Esophagus muscularis mucosa (tissue), 3 donors: ENCODE measurements around the gene C2CD3.

ENCODE experiments used
- CTCF ChIP-seq, 3 experiments: fragments of 200-600 bp in 2 of 3; fragments of 450-650 bp in 1 of 3; sonication (generic) in 2 of 3; IDR thresholded peaks; one replicate each; pipeline ENCODE4 v1.5.1; 2017 to 2019; ENCODE audit warnings: antibody characterized with exemption in 3 of 3, mild to moderate bottlenecking in 2 of 3, moderate library complexity in 1 of 3
- POLR2A ChIP-seq: fragments of 450-650 bp; IDR thresholded peaks from one replicate; pipeline ENCODE4 v1.6.1; 2017; ENCODE audit warnings: antibody characterized with exemption, moderate library complexity, mild to moderate bottlenecking, low read depth
- POLR2AphosphoS5 ChIP-seq, 2 donors: sonication (generic); formaldehyde crosslinking; IDR thresholded peaks; one replicate each; pipeline ENCODE4 v1.6.1; 2017; ENCODE audit warnings: antibody characterized with exemption in 2 of 2

GRCh38 chr11:73982990-73983740, 187.6 kb downstream of the C2CD3 start:
- TF ChIP-seq POLR2A (peak; percentile 42), CTCF (IDR thresholded peaks at IDR 0.05) (no peak), POLR2AphosphoS5 (IDR thresholded peaks at IDR 0.05) (peak; percentile 77 to 90)
